AG04449 (cell line): ENCODE data around the gene TMEM106A.
A peak's percentile ranks its signal among the peaks of the same experiment; 100 is the strongest.

Experiments used
- CTCF ChIA-PET: fragments of 350-600 bp; formaldehyde crosslinking; extraction: SDS; loops from one replicate; lab custom pipeline; 2021; ENCODE audit warnings: antibody characterized with exemption; lab: Yijun Ruan, JAX
- POLR2A ChIA-PET: fragments of 400-600, 350-600 bp; formaldehyde crosslinking; extraction: SDS; loops from one replicate; lab custom pipeline; 2020; ENCODE audit warnings: antibody characterized with exemption, inconsistent platforms; lab: Yijun Ruan, JAX
- DNase-seq: peaks from one replicate; pipeline ENCODE4 v3.0.0-alpha.2; 2010; ENCODE audit warnings: low read depth, low spot score
- H3K4me3 ChIP-seq: 2 replicates; pipeline ENCODE4 v1.5.1; 2011; ENCODE audit warnings: low read depth, mild to moderate bottlenecking, control low read depth, low read length
- CTCF ChIP-seq: IDR thresholded peaks from one replicate; pipeline ENCODE4 v1.5.1; 2011; ENCODE audit warnings: mild to moderate bottlenecking, moderate library complexity, low read length, control low read depth, inconsistent platforms; ENCODE audit not compliant: insufficient read depth; ENCODE audit errors: missing control alignments

TMEM106A gene

GRCh38 chr17:43213545-43213944 lies 1.9 kb downstream of the TMEM106A start:
- CTCF ChIA-PET, result interaction anchor here (1.2 kb wide), 1 partner anchor 9 kb away, joined by 4 read pairs; no protein-coding TSS in a partner anchor
- no peak for DNase-seq
- peak overlapping the region; percentile 13; the same call in 1 of the 2 replicates for H3K4me3 ChIP-seq
- POLR2A ChIA-PET, result interaction anchor here (3.3 kb wide), 1 partner anchor 102 kb away, joined by 27 read pairs; no protein-coding TSS in a partner anchor
- no peak for TF ChIP-seq CTCF

- H3K4me3 ChIP-seq, result no peak overlapping the region
- no peak for TF ChIP-seq CTCF
- POLR2A ChIA-PET, result no interaction called here
- no peak for DNase-seq
- CTCF ChIA-PET, result interaction anchor here (2.5 kb wide), 1 partner anchor 191 kb away, joined by 8 read pairs; no protein-coding TSS in a partner anchor
Observed at GRCh38 chr17:43215341-43215740, 3.7 kb downstream of the TMEM106A start.

- H3K4me3 ChIP-seq, result no peak overlapping the region
- no peak for DNase-seq
- POLR2A ChIA-PET, result no interaction called here
- no peak for TF ChIP-seq CTCF
- CTCF ChIA-PET, result interaction anchor here (1.6 to 2.5 kb wide), 2 partner anchors 10 to 192 kb away, joined by 5 to 8 read pairs; no protein-coding TSS in a partner anchor
Observed at GRCh38 chr17:43216369-43216761, 4.7 kb downstream of the TMEM106A start.

GRCh38 chr17:43216762-43217613 lies 5.3 kb downstream of the TMEM106A start:
- ChIA-PET POLR2A (interaction anchor here (0.8 kb wide), 1 partner anchor 99 kb away, joined by 3 read pairs; no protein-coding TSS in a partner anchor), CTCF (interaction anchor here (1.6 kb wide), 1 partner anchor 10 kb away, joined by 5 read pairs; no protein-coding TSS in a partner anchor)
- H3K4me3 ChIP-seq, result no peak overlapping the region
- no peak for DNase-seq
- TF ChIP-seq CTCF, result no peak

- POLR2A ChIA-PET, result interaction anchor here (0.6 to 0.8 kb wide), 2 partner anchors 98 to 1531 kb away, joined by 3 to 4 read pairs; no protein-coding TSS in a partner anchor
- DNase-seq, result no peak
- CTCF ChIA-PET, result interaction anchor here (1.6 kb wide), 1 partner anchor 9 kb away, joined by 5 read pairs; no protein-coding TSS in a partner anchor
- H3K4me3 ChIP-seq, result no peak overlapping the region
- TF ChIP-seq CTCF, result no peak
Observed at GRCh38 chr17:43217614-43218087, 6.0 kb downstream of the TMEM106A start.

- DNase-seq, result no peak
- POLR2A ChIA-PET, result interaction anchor here (2.0 kb wide), 1 partner anchor 97 kb away, joined by 9 read pairs; no protein-coding TSS in a partner anchor
- H3K4me3 ChIP-seq, result no peak overlapping the region
- CTCF ChIA-PET, result no interaction called here
- TF ChIP-seq CTCF, result no peak
Observed at GRCh38 chr17:43219001-43219400, 7.3 kb downstream of the TMEM106A start.
